H7 (cell line): ENCODE data around the gene HOMER2. TPM values are rescaled to one million over a fixed set of nuclear protein-coding genes. Genes with fewer than 3 reads are reported as not detected.
"Not testable (repeated sequence)": the region's sequence is repeated elsewhere in the genome, so short reads cannot be mapped to it uniquely, and the experiment has no call there.

ENCODE experiments used
- DNase-seq: peaks from one replicate; pipeline ENCODE4 v3.0.0; 2012
- H3K27me3 ChIP-seq: 2 replicates; pipeline ENCODE4 v1.6.0; 2011; ENCODE audit warnings: mild to moderate bottlenecking, low read length; ENCODE audit not compliant: control insufficient read depth, insufficient read depth
- H3K36me3 ChIP-seq: replicated peaks from 2 replicates; pipeline ENCODE4 v1.5.1; 2011; ENCODE audit warnings: low read length; ENCODE audit not compliant: control insufficient read depth, insufficient read depth
- H3K4me3 ChIP-seq: 2 replicates; pipeline ENCODE4 v1.5.1; 2011; ENCODE audit warnings: low read depth, mild to moderate bottlenecking, control low read depth, low read length, moderate library complexity; ENCODE audit not compliant: insufficient read depth
- total RNA-seq: library from RNA; depleted of rRNA; stranded (reverse); fragments of >200 nt; shearing (Covaris generic); gene quantifications from 2 replicates; pipeline ENCODE4 v1.2.3, GENCODE V29; 2014

The HOMER2 gene
- total RNA-seq, 1 experiment from 2014 or later: 13.9 TPM

DNA sequence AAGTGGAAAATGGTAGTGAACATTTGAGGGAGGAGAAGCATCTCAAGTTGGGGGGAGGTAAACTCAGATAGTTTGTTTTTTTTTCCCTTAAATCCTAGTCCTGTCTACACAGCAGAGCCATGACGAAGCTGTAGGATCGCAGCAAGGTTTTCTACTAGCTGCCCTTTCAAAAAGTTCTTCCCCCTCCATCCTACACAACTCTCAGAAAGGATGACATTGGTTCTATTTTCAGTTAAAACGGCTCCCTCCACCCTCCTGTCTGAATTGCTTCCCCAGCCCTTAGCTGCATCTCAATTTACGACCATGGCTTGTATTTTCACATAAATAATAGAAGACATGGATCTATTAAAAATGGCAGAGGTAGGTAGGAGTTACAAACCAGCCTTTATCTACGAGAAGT lies 2.2 kb downstream of the HOMER2 start:
- H3K27me3 ChIP-seq: peaks cover 26% of the 10 kb centered on the region
- no peaks in the 10 kb centered on the region for H3K36me3 ChIP-seq
- no peak overlapping the region for H3K4me3 ChIP-seq

DNA sequence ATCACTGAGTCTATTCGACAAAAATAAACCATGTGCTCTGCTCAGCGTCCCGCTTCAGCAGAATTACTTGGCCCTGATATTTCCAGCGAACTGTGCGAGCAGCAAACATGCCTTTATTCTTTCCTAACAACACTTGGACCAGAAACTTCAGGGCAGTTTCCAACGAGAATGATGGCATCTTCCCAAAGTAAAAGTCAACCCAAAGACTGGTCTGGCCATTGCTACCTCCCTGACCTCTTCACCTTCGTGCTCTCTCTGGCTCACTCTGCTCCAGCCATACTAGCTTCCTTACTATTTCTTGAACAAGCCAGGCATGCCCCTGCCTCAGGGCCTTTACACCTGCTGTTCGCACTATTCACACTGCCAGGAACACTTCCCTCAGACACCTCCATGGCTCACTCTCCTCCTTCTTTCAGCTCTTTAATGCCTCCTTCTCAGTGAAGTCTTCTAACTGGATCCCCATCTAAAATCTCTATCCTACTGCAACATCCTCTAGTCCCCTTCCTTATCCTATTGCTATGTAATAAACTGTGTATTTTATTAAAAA lies 6.3 kb downstream of the HOMER2 start:
- Histone ChIP-seq H3K36me3 (no peaks in the 10 kb centered on the region), H3K27me3 (peaks cover 9% of the 10 kb centered on the region), H3K4me3 (no peak overlapping the region)
- no peak for DNase-seq

More for the DNA sequence above, 2.2 kb downstream of the HOMER2 start:
- DNase-seq: no peak

GRCh38 chr15:82945326-82945725 lies 7.2 kb downstream of the HOMER2 start:
- no peaks in the 10 kb centered on the region for H3K36me3 ChIP-seq
- no peak for DNase-seq
- H3K27me3 ChIP-seq: peaks cover 3% of the 10 kb centered on the region
- no peak overlapping the region for H3K4me3 ChIP-seq

DNA sequence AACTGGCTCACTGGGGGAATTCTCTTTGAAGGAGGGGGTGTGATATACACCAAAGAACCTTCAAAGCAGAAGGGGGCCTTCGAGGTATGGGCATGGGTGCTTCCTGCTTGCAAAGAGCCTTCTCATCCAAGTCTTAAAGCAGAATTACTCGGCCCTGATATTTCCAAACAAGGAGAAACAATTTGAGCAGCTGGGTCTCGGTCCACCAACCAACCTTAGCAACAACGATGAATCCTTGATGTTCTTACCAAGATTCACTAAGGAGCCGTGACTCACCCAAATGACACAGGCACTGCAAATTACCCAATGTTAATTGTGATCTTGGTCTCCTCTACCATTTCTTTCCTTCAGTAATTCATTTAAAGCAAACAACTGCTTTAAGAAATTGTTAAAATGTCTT lies 7.7 kb downstream of the HOMER2 start:
- Histone ChIP-seq H3K4me3 (no peak overlapping the region), H3K27me3 (peaks cover under 1% of the 10 kb centered on the region), H3K36me3 (no peaks in the 10 kb centered on the region)
- no peak for DNase-seq

- DNase-seq: no peak
- no peaks in the 10 kb centered on the region for H3K27me3 ChIP-seq
- no peak overlapping the region for H3K4me3 ChIP-seq
- no peaks in the 10 kb centered on the region for H3K36me3 ChIP-seq
These were observed 8.5 kb downstream of the HOMER2 start for GRCh38 chr15:82944056-82944455.

DNA sequence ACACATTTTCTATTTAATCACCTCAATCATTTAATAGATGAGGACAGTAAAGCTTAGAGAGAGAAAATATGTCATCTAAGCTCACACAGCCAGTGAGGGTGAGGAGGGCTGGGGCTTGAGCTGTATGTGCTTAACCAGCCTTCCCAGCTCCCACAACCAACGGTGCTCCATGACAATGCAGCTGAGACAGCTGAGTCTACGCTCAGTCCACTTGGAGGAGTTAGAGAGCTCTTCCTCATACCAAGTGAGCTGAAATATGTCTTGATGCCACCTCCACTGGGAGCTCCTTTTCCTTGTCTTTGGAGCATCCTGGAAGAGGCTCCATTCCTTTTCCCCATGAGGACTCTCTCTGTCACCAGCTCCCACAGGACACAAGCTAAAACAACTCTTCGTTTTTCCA lies 9.3 kb downstream of the HOMER2 start:
- Histone ChIP-seq H3K36me3 (no peaks in the 10 kb centered on the region), H3K4me3 (no peak overlapping the region), H3K27me3 (no peaks in the 10 kb centered on the region)
- no peak for DNase-seq

GRCh38 chr15:82942691-82943090 lies 9.8 kb downstream of the HOMER2 start:
- H3K4me3 ChIP-seq: no peak overlapping the region
- no peaks in the 10 kb centered on the region for H3K36me3 ChIP-seq
- no peaks in the 10 kb centered on the region for H3K27me3 ChIP-seq
- no peak for DNase-seq

DNA sequence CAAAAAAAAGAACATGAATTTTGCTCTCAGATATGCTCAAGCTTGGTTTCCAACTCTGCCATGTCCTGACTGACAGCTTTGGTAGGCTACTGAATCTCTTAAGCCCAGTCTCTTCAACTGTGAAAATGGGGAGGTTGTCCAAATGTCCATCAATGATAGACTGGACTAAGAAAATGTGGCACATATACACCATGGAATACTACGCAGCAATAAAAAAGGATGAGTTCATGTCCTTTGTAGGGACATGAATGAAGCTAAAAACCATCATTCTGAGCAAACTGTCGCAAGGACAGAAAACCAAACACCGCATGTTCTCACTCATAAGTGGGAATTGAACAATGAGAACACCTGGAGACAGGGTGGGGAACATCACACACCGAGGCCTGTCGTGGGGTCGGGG lies 12.8 kb downstream of the HOMER2 start:
- H3K36me3 ChIP-seq, H3K4me3 ChIP-seq, DNase-seq, H3K27me3 ChIP-seq: not testable (repeated sequence)

DNA sequence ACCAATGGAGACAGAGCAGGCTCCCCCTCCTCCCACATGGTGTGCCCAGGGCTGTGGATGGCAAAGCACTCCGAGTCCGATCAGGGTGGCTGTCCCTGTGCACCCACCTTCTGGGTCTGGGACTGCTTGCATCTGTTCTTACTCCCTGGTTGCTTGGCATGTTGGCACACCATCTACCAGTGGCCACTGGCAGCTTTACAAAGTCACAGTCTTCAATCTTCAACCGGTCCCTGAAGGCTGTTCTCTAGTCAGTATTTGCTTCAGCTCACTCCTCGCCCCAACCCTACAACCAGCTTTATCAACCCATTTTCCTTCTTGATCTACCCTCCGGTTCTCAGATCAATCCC lies 14.8 kb downstream of the HOMER2 start:
- no peak for DNase-seq
- H3K36me3 ChIP-seq: no peaks in the 10 kb centered on the region
- no peaks in the 10 kb centered on the region for H3K27me3 ChIP-seq
- no peak overlapping the region for H3K4me3 ChIP-seq

DNA sequence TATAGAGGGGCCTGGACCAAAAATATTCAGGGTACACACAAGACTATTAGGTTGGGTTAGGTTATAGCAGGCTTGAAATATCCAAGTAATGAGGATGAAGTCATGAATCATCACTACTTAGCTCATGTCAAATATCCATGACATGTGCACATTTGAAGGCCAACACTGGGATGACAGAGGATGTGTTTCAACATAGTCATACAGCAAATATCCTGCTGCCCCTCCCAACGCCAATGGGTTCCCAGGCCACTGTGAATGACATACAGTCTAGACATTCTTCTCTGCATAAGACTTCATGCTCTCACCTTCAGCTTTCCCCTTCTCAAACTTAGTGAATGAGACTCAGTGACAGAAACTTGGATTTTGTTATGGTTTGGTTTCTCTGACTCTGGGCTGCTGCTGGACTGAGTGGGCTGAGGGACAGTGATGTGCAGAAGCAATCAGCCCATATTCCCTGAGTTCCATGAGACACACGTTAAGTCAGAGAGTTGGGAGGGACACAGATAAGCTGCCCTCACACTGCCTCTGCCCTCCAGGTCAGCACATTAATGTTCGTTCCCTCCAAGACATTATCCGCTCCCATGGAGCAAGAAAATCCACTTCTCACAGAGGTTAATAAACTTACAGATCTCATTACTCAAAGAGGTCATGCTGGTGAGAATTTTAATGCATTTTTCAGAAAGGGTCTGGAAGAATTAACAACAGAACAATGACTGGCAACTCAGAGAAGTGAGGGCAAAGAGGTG lies 15.4 kb downstream of the HOMER2 start:
- H3K4me3 ChIP-seq: no peak overlapping the region
- DNase-seq: no peak
- H3K36me3 ChIP-seq: no peaks in the 10 kb centered on the region
- no peaks in the 10 kb centered on the region for H3K27me3 ChIP-seq

DNA sequence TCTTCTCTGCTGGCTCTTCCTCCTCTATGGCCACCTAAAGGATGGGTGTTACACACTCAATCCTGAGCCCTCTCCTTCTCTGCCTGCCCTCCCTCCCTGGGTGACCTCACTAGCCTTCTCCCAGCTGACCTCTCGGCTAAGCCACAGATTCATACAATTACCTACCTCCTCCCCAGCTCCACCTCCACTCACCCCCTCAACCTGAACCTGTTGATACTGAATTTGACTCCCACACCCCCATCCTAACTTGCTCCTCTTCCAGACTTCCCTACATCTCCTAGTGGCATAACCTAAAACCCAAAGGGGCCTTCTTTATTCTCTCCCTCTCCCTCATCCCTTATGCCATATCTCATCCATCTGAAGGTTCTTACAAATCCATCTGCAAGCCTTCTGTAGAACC lies 17.1 kb downstream of the HOMER2 start:
- DNase-seq: no peak
- no peaks in the 10 kb centered on the region for H3K27me3 ChIP-seq
- H3K4me3 ChIP-seq: no peak overlapping the region
- no peaks in the 10 kb centered on the region for H3K36me3 ChIP-seq

DNA sequence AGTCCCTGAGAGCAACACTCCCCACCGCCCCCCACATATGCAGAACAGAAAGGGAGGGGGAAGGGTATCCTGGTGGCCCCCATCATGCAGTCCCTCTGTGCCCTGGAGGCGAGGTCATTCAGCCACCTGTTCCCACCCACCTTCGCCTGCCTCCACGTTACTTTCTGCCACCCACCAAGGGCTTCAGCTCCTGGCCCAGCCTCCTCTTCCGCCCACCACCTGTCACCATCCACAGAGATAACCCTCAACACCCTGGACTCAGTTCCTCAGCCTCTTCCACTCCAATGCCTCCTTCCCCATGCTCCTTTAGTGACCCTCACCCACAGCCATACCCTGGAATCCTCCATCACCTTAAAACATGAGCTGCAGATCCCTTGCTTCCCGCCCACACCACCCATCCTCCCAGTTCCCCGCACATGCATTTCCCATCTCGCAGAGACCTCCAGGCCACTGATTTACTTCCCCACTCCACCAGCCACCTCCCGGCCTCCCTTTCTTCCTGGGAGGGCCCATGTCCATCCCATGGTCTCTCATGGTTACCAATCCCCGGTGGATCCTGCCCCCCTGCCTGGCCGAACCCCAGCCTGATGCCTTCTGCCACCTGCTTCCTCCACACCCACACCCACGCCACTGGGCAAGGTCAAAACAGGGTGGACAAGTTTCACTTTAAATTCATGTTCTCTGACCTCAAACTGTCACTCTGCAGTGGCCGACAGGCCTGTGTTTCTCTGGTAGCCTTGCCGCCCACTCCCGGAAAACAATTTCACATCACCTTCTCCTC lies 18.2 kb downstream of the HOMER2 start:
- no peaks in the 10 kb centered on the region for H3K27me3 ChIP-seq
- no peak for DNase-seq
- H3K36me3 ChIP-seq: no peaks in the 10 kb centered on the region
- no peak overlapping the region for H3K4me3 ChIP-seq

- no peaks in the 10 kb centered on the region for H3K36me3 ChIP-seq
- no peak overlapping the region for H3K4me3 ChIP-seq
- H3K27me3 ChIP-seq: no peaks in the 10 kb centered on the region
- DNase-seq: no peak
These were observed 18.9 kb downstream of the HOMER2 start for GRCh38 chr15:82933576-82933975.

GRCh38 chr15:82931221-82931620 lies 21.3 kb downstream of the HOMER2 start:
- no peaks in the 10 kb centered on the region for H3K36me3 ChIP-seq
- no peak for DNase-seq
- no peaks in the 10 kb centered on the region for H3K27me3 ChIP-seq
- H3K4me3 ChIP-seq: no peak overlapping the region

GRCh38 chr15:82930461-82930860 lies 22.1 kb downstream of the HOMER2 start:
- H3K4me3 ChIP-seq: no peak overlapping the region
- no peak for DNase-seq

More at GRCh38 chr15:82930461-82930860, 22.1 kb downstream of the HOMER2 start:
- no peaks in the 10 kb centered on the region for H3K36me3 ChIP-seq
- no peaks in the 10 kb centered on the region for H3K27me3 ChIP-seq
